H1 (cell line): Measurements from ENCODE around the gene ACAP2. TPM values are rescaled to one million over a fixed set of nuclear protein-coding genes. Genes with fewer than 3 reads are reported as not detected.

Experiments used
- CTCF ChIA-PET: fragments of 300-600 bp; sonication (Branson Sonifier 250); formaldehyde crosslinking; loops from one replicate; lab custom pipeline; 2021; ENCODE audit not compliant: partially characterized antibody; lab: Charles Lee
- POLR2A ChIA-PET: fragments of 300-600 bp; sonication (Branson Sonifier 250); formaldehyde crosslinking; loops from one replicate; lab custom pipeline; 2021; ENCODE audit warnings: inconsistent platforms; ENCODE audit not compliant: partially characterized antibody; lab: Charles Lee
- DNase-seq, 2 experiments: peaks; one replicate each; pipeline versions ENCODE4 v3.0.0 to v3.0.0-alpha.2; 2010 to 2022; ENCODE audit warnings: low spot score in 2 of 2, low read depth in 1 of 2, mixed read lengths in 1 of 2
- FAIRE-seq: peaks from 2 replicates; lab custom pipeline; 2011; peaks lifted over from hg19 to GRCh38; lab: Jason Lieb, UNC
- H2AFZ ChIP-seq: 2 replicates; pipeline ENCODE4 v1.8.1; 2012; ENCODE audit warnings: low read length, inconsistent platforms
- H2AK5ac ChIP-seq: 2 replicates; pipeline ENCODE4 v1.6.1; 2013; ENCODE audit warnings: low read depth, low read length
- H2BK120ac ChIP-seq: replicated peaks from 2 replicates; pipeline ENCODE3; 2013; ENCODE audit warnings: low read depth, low read length, inconsistent platforms
- H2BK12ac ChIP-seq: 2 replicates; pipeline ENCODE4 v1.6.1; 2013; ENCODE audit warnings: low read depth, low read length
- H2BK15ac ChIP-seq: 2 replicates; pipeline ENCODE4 v1.6.1; 2013; ENCODE audit warnings: low read length
- H2BK20ac ChIP-seq: 2 replicates; pipeline ENCODE4 v1.6.1; 2013; ENCODE audit warnings: low read length
- H2BK5ac ChIP-seq: 2 replicates; pipeline ENCODE4 v1.6.1; 2013; ENCODE audit warnings: low read depth, low read length
- H3K14ac ChIP-seq: 2 replicates; pipeline ENCODE4 v1.6.1; 2013; ENCODE audit warnings: inconsistent platforms; ENCODE audit not compliant: insufficient read length
- H3K18ac ChIP-seq: 2 replicates; pipeline ENCODE4 v1.6.1; 2013; ENCODE audit warnings: low read length; ENCODE audit errors: extremely low read depth
- H3K23ac ChIP-seq: 2 replicates; pipeline ENCODE4 v1.6.1; 2013; ENCODE audit warnings: inconsistent platforms; ENCODE audit not compliant: insufficient read length
- H3K23me2 ChIP-seq: 2 replicates; pipeline ENCODE4 v1.6.1; 2013; ENCODE audit warnings: low read depth, low read length
- H3K27ac ChIP-seq: 2 replicates; pipeline ENCODE4 v1.6.1; 2011; ENCODE audit warnings: low read depth, low read length, inconsistent platforms
- H3K27me3 ChIP-seq, 4 experiments: replicated peaks in 1 of 4; 1 replicate in 1 of 4; 2 replicates in 3 of 4; pipeline versions ENCODE4 v1.6.1 to v1.8.1; 2011 to 2013; ENCODE audit warnings: low read length in 3 of 4, mild to moderate bottlenecking in 3 of 4, inconsistent platforms in 2 of 4, mixed read lengths in 2 of 4, moderate library complexity in 1 of 4; ENCODE audit not compliant: control insufficient read depth in 3 of 4, insufficient read depth in 3 of 4; ENCODE audit errors: extremely low read depth in 1 of 4
- H3K36me3 ChIP-seq, 4 experiments: 2 replicates each; pipeline versions ENCODE4 v1.6.1 to v1.8.1; 2011 to 2013; ENCODE audit warnings: mild to moderate bottlenecking in 4 of 4, low read length in 3 of 4, moderate library complexity in 2 of 4, control low read depth in 1 of 4, inconsistent platforms in 1 of 4; ENCODE audit not compliant: insufficient read depth in 4 of 4, control insufficient read depth in 2 of 4
- H3K4ac ChIP-seq: replicated peaks from 2 replicates; pipeline ENCODE3; 2013; ENCODE audit warnings: low read length, low read depth, mixed read lengths, inconsistent platforms; ENCODE audit not compliant: insufficient read length
- H3K4me1 ChIP-seq, 4 experiments: replicated peaks in 1 of 4; 1 replicate in 1 of 4; 2 replicates in 3 of 4; pipeline versions ENCODE4 v1.6.1 to v1.8.1; 2011 to 2013; ENCODE audit warnings: low read length in 3 of 4, inconsistent platforms in 2 of 4, mixed read lengths in 1 of 4; ENCODE audit not compliant: insufficient read depth in 4 of 4, control insufficient read depth in 3 of 4
- H3K4me2 ChIP-seq, 2 experiments: 2 replicates each; pipeline versions ENCODE4 v1.6.1 to v1.8.1; 2011 to 2013; ENCODE audit warnings: low read depth in 2 of 2, low read length in 2 of 2, control low read depth in 1 of 2, inconsistent platforms in 1 of 2, mild to moderate bottlenecking in 1 of 2; ENCODE audit not compliant: insufficient read depth in 1 of 2
- H3K4me3 ChIP-seq, 4 experiments: fragments of 200-600, 300-600 bp in 1 of 4; sonication (generic), shearing (Covaris generic), sonication (Bioruptor Twin) in 1 of 4; 2 replicates each; pipeline versions ENCODE4 v1.5.1 to v1.8.1; 2011 to 2016; ENCODE audit warnings: low read length in 4 of 4, low read depth in 3 of 4, control low read depth in 2 of 4, inconsistent platforms in 2 of 4, mild to moderate bottlenecking in 2 of 4, mixed read lengths in 1 of 4, moderate library complexity in 1 of 4; ENCODE audit not compliant: insufficient read depth in 2 of 4; ENCODE audit errors: extremely low read depth in 1 of 4
- H3K56ac ChIP-seq: replicated peaks from 2 replicates; pipeline ENCODE3; 2013; ENCODE audit warnings: low read depth, mild to moderate bottlenecking, mixed read lengths, low read length, inconsistent platforms; ENCODE audit not compliant: insufficient read length
- H3K79me1 ChIP-seq: 2 replicates; pipeline ENCODE4 v1.6.1; 2013; ENCODE audit warnings: low read depth, low read length, control low read depth
- H3K79me2 ChIP-seq, 2 experiments: 2 replicates each; pipeline versions ENCODE4 v1.6.1 to v1.8.1; 2012 to 2013; ENCODE audit warnings: low read length in 2 of 2, mild to moderate bottlenecking in 2 of 2, inconsistent platforms in 1 of 2; ENCODE audit not compliant: insufficient read depth in 2 of 2, control insufficient read depth in 1 of 2
- H3K9ac ChIP-seq, 4 experiments: replicated peaks in 1 of 4; 1 replicate in 1 of 4; 2 replicates in 3 of 4; pipeline versions ENCODE4 v1.6.1 to v1.8.1; 2011 to 2013; ENCODE audit warnings: low read depth in 3 of 4, low read length in 3 of 4, control low read depth in 2 of 4, mild to moderate bottlenecking in 2 of 4, moderate library complexity in 2 of 4, inconsistent platforms in 1 of 4; ENCODE audit errors: extremely low read depth in 1 of 4
- H3K9me3 ChIP-seq, 2 experiments: 2 replicates each; pipeline versions ENCODE4 v1.6.1 to v1.8.1; 2012 to 2013; ENCODE audit warnings: mild to moderate bottlenecking in 2 of 2, moderate library complexity in 2 of 2, control low read depth in 1 of 2, inconsistent platforms in 1 of 2, low read depth in 1 of 2, low read length in 1 of 2, mixed read lengths in 1 of 2; ENCODE audit not compliant: insufficient read depth in 2 of 2
- H4K20me1 ChIP-seq, 2 experiments: replicated peaks in 1 of 2; 2 replicates each; pipeline versions ENCODE3 to v1.8.1; 2011 to 2013; ENCODE audit warnings: inconsistent platforms in 2 of 2, low read length in 2 of 2, mild to moderate bottlenecking in 1 of 2; ENCODE audit not compliant: insufficient read depth in 2 of 2, control insufficient read depth in 1 of 2
- H4K5ac ChIP-seq: 2 replicates; pipeline ENCODE4 v1.6.1; 2013; ENCODE audit warnings: low read length, low read depth, mixed read lengths, inconsistent platforms; ENCODE audit not compliant: insufficient read length
- H4K8ac ChIP-seq: 2 replicates; pipeline ENCODE4 v1.8.0; 2013; ENCODE audit warnings: mild to moderate bottlenecking, moderate library complexity, low read length, inconsistent platforms; ENCODE audit not compliant: insufficient read depth; ENCODE audit errors: extremely low read depth
- H4K91ac ChIP-seq: replicated peaks from 2 replicates; pipeline ENCODE3; 2013; ENCODE audit warnings: low read length, mixed read lengths, inconsistent platforms; ENCODE audit not compliant: insufficient read length
- BCL11A ChIP-seq, 2 experiments: IDR thresholded peaks; one replicate each; pipeline ENCODE4 v1.6.1; 2011; ENCODE audit warnings: low read depth in 2 of 2, low read length in 2 of 2, mild to moderate bottlenecking in 2 of 2
- CBX5 ChIP-seq: fragments of 300-800, 300-1000 bp; sonication (generic); IDR thresholded peaks from 2 replicates; pipeline ENCODE4 v1.7.1; 2016; ENCODE audit warnings: antibody characterized with exemption, low read length, low read depth
- CEBPB ChIP-seq: IDR thresholded peaks from 2 replicates; pipeline ENCODE4 v1.6.1; 2012; ENCODE audit warnings: low read depth, low read length
- CHD2 ChIP-seq: IDR thresholded peaks from 2 replicates; pipeline ENCODE4 v1.6.1; 2012; ENCODE audit warnings: low read length, improper control_type of control experiment
- CTCF ChIP-seq, 3 experiments: IDR thresholded peaks; 1 replicate in 2 of 3; 2 replicates in 1 of 3; pipeline versions ENCODE4 v1.5.1 to v1.6.1; 2011; ENCODE audit warnings: low read length in 3 of 3, mild to moderate bottlenecking in 3 of 3, inconsistent platforms in 2 of 3, low read depth in 1 of 3, moderate library complexity in 1 of 3; ENCODE audit not compliant: insufficient read depth in 1 of 3; ENCODE audit errors: control extremely low read depth in 1 of 3
- FOSL1 ChIP-seq: IDR thresholded peaks from 2 replicates; pipeline ENCODE4 v1.6.1; 2011; ENCODE audit warnings: mild to moderate bottlenecking, low read depth, low read length, moderate library complexity; ENCODE audit not compliant: insufficient read depth
- RAD21 ChIP-seq, 2 experiments: IDR thresholded peaks in 1 of 2; conservative IDR thresholded peaks in 1 of 2; 2 replicates each; pipeline ENCODE4 v1.6.1; 2011; ENCODE audit warnings: low read depth in 2 of 2, low read length in 2 of 2, improper control_type of control experiment in 1 of 2, inconsistent platforms in 1 of 2, mild to moderate bottlenecking in 1 of 2, moderate library complexity in 1 of 2
- SP2 ChIP-seq: IDR thresholded peaks from 2 replicates; pipeline ENCODE4 v1.6.1; 2012; ENCODE audit warnings: mild to moderate bottlenecking, low read length, inconsistent platforms
- SUZ12 ChIP-seq: fragments of 200-600 bp; sonication (generic); IDR thresholded peaks from 2 replicates; pipeline ENCODE4 v1.6.1; 2012; ENCODE audit warnings: mild to moderate bottlenecking, inconsistent platforms, low read length, moderate library complexity, mixed read lengths
- TAF7 ChIP-seq: optimal IDR thresholded peaks from 2 replicates; pipeline ENCODE3; 2011; ENCODE audit warnings: low read depth, mild to moderate bottlenecking, inconsistent platforms, low read length, moderate library complexity, borderline replicate concordance
- TEAD4 ChIP-seq: IDR thresholded peaks from 2 replicates; pipeline ENCODE4 v1.6.1; 2012; ENCODE audit warnings: low read depth, low read length, inconsistent platforms, mixed read lengths
- YY1 ChIP-seq: IDR thresholded peaks from 2 replicates; pipeline ENCODE4 v1.6.1; 2011; ENCODE audit warnings: low read depth, mild to moderate bottlenecking, low read length
- WGBS, 2 experiments: shearing (Covaris generic) in 1 of 2; methylation state at CpG; one replicate each; pipeline versions ENCODE4 v1.1.6 to v1.1.7; 2013 to 2015; ENCODE audit warnings: low lambda C conversion rate in 2 of 2, mixed read lengths in 2 of 2, inconsistent platforms in 1 of 2, low coverage in 1 of 2, missing lambda C conversion rate in 1 of 2; ENCODE audit not compliant: insufficient replicate concordance in 2 of 2, insufficient coverage in 1 of 2, insufficient read length in 1 of 2; ENCODE audit errors: extremely low coverage in 1 of 2, missing lambda C conversion rate in 1 of 2; 5-methylcytosine and 5-hydroxymethylcytosine counted together
- polyA plus RNA-seq, 7 experiments: library from polyadenylated mRNA; depleted of rRNA in 3 of 7; stranded (reverse) in 5 of 7; unstranded in 2 of 7; fragments of >200 nt in 5 of 7; fragments of 200-250 nt in 2 of 7; gene quantifications; 1 replicate in 5 of 7; 2 replicates in 1 of 7; 4 replicates in 1 of 7; pipeline versions ENCODE4 v1.2.1 to v1.2.3, GENCODE V29; 2011 to 2013; ENCODE audit warnings: missing spikeins in 2 of 7, mixed read lengths in 2 of 7
- total RNA-seq: library from RNA; stranded (reverse); fragmentation: NEBNext Ultra II Directional; extraction: Animal tissue kit (Norgen Biotek cat#: 25700); gene quantifications from 2 replicates; pipeline ENCODE4 v1.2.1, GENCODE V29; 2021

ACAP2 gene
- total and polyA plus RNA-seq, 2 of the 8 experiments (the other 6 are each of a cell fraction or from before 2014, with no cell fraction given), result 7.7 to 37.3 TPM

GRCh38 chr3:195421400-195421799 is 21.4 kb downstream of the ACAP2 start:
- no peak overlapping the region for H2BK15ac ChIP-seq
- H3K79me2 ChIP-seq, result peaks cover 0 to 67% of the 10 kb centered on the region in 2 experiments; a peak in 3 of 4 replicates
- H4K20me1 ChIP-seq, result peaks cover 0 to 1% of the 10 kb centered on the region in 2 experiments
- H3K18ac ChIP-seq, result no peak overlapping the region
- no peaks in the 10 kb centered on the region for H3K27me3 ChIP-seq
- no peaks in the 10 kb centered on the region; the same call in 1 of the 2 replicates for H3K23me2 ChIP-seq
- no peak overlapping the region for H3K4ac ChIP-seq
- H3K36me3 ChIP-seq, result no peaks in the 10 kb centered on the region; a peak in 1 of 8 replicates
- no peak overlapping the region for H2BK12ac ChIP-seq
- no peaks in the 10 kb centered on the region for H3K4me1 ChIP-seq
- no peak overlapping the region for H3K4me2 ChIP-seq
- no peak overlapping the region for H2AFZ ChIP-seq
- H3K27ac ChIP-seq, result no peak overlapping the region
- H3K23ac ChIP-seq, result no peak overlapping the region
- H2AK5ac ChIP-seq, result no peak overlapping the region
- ChIA-PET POLR2A (no interaction called here), CTCF (interaction anchor here (1.5 kb wide), 1 partner anchor 11 kb away, joined by 3 read pairs; no protein-coding TSS in a partner anchor)
- DNase-seq (no peak), FAIRE-seq (no peak)
- H3K9ac ChIP-seq, result no peak overlapping the region
- H2BK5ac ChIP-seq, result no peak overlapping the region
- H4K91ac ChIP-seq, result no peak overlapping the region
- no peak overlapping the region for H3K56ac ChIP-seq
- H4K8ac ChIP-seq, result no peak overlapping the region
- H3K14ac ChIP-seq, result no peak overlapping the region
- no peak overlapping the region for H3K4me3 ChIP-seq
- WGBS, 2 experiments, result 94% methylated on average over 4 of the region's 4 CpGs; no CpG with 5 or more reads in 1 of the 2 experiments
- H4K5ac ChIP-seq, result no peak overlapping the region
- no peak overlapping the region for H2BK120ac ChIP-seq
- no peaks in the 10 kb centered on the region for H3K9me3 ChIP-seq
- peaks cover 4% of the 10 kb centered on the region; the same call in 1 of the 2 replicates for H3K79me1 ChIP-seq
- H2BK20ac ChIP-seq, result no peak overlapping the region
- TF ChIP-seq BCL11A (IDR thresholded peaks at IDR 0.05; ENCODE audit: low read depth in 2 of 2, low read length in 2 of 2), result no peak
- TF ChIP-seq TEAD4, result no peak
- no peak for TF ChIP-seq SUZ12
- no peak for TF ChIP-seq FOSL1
- TF ChIP-seq CTCF (IDR thresholded peaks at IDR 0.05; ENCODE audit: control extremely low read depth in 1 of 3, insufficient read depth in 1 of 3, low read depth in 1 of 3, low read length in 3 of 3), result no peak
- no peak for TF ChIP-seq TAF7
- TF ChIP-seq CHD2, result no peak
- TF ChIP-seq CBX5, result no peak
- no peak for TF ChIP-seq YY1
- no peak for TF ChIP-seq SP2
- TF ChIP-seq CEBPB, result no peak
- no peak for TF ChIP-seq RAD21 (IDR thresholded peaks at IDR 0.05 in 1 of 2, conservative IDR thresholded peaks at IDR 0.05 in 1 of 2; ENCODE audit: low read depth in 2 of 2, low read length in 2 of 2)
